OCI-LY3 (cell line): ENCODE measurements around the gene DNMT3A.

Experiments used
- H2AFZ ChIP-seq: fragments of 200-600, 300-600 bp; shearing (Covaris generic); 2 replicates; pipeline ENCODE4 v1.6.0; 2014; ENCODE audit warnings: antibody characterized with exemption, low read depth, low read length
- H3K27ac ChIP-seq: fragments of 200-600, 300-600 bp; sonication (generic); 2 replicates; pipeline ENCODE4 v1.5.1; 2014; ENCODE audit warnings: mild to moderate bottlenecking, low read length, moderate library complexity, mixed read lengths
- H3K27me3 ChIP-seq: fragments of 200-600, 300-600 bp; sonication (generic); 2 replicates; pipeline ENCODE4 v1.6.1; 2014; ENCODE audit warnings: low read depth, low read length, mixed read lengths
- H3K36me3 ChIP-seq: fragments of 200-600, 300-600 bp; sonication (generic); replicated peaks from 2 replicates; pipeline ENCODE3; 2014; ENCODE audit warnings: low read depth, low read length, mixed read lengths
- H3K4me1 ChIP-seq: fragments of 300-600, 200-600 bp; sonication (generic); 2 replicates; pipeline ENCODE4 v1.6.1; 2014; ENCODE audit warnings: low read length, mixed read lengths
- H3K4me2 ChIP-seq: fragments of 200-600, 300-600 bp; sonication (generic); 2 replicates; pipeline ENCODE4 v1.6.1; 2014; ENCODE audit warnings: low read length, mixed read lengths
- H3K4me3 ChIP-seq: fragments of 300-600, 200-600 bp; sonication (generic); 2 replicates; pipeline ENCODE4 v1.5.1; 2014; ENCODE audit warnings: antibody characterized with exemption, mild to moderate bottlenecking, low read length, moderate library complexity
- H3K79me2 ChIP-seq: fragments of 300-600, 200-600 bp; shearing (Covaris generic); 2 replicates; pipeline ENCODE4 v1.6.1; 2014; ENCODE audit warnings: mild to moderate bottlenecking, low read length, mixed read lengths
- H3K9ac ChIP-seq: fragments of 300-600, 200-600 bp; shearing (Covaris generic); 2 replicates; pipeline ENCODE4 v1.6.0; 2014; ENCODE audit warnings: mild to moderate bottlenecking, low read length, moderate library complexity
- H3K9me3 ChIP-seq: fragments of 200-600, 300-600 bp; shearing (Covaris generic); 2 replicates; pipeline ENCODE4 v1.6.1; 2014; ENCODE audit warnings: low read length, mixed read lengths; ENCODE audit not compliant: insufficient read depth
- H4K20me1 ChIP-seq: fragments of 200-600, 300-600 bp; sonication (generic); 2 replicates; pipeline ENCODE4 v1.6.1; 2016; ENCODE audit warnings: low read length, mixed read lengths; ENCODE audit not compliant: insufficient read depth
- CTCF ChIP-seq: fragments of 200-600, 300-600 bp; sonication (generic); IDR thresholded peaks from 2 replicates; pipeline ENCODE4 v1.5.1; 2014; ENCODE audit warnings: antibody characterized with exemption, low read length, low read depth
- EZH2phosphoT487 ChIP-seq: fragments of 200-600 bp; shearing (Covaris generic); IDR thresholded peaks from 2 replicates; pipeline ENCODE4 v1.6.1; 2018; ENCODE audit warnings: antibody characterized with exemption, mixed run types, low read depth

Gene DNMT3A

DNA sequence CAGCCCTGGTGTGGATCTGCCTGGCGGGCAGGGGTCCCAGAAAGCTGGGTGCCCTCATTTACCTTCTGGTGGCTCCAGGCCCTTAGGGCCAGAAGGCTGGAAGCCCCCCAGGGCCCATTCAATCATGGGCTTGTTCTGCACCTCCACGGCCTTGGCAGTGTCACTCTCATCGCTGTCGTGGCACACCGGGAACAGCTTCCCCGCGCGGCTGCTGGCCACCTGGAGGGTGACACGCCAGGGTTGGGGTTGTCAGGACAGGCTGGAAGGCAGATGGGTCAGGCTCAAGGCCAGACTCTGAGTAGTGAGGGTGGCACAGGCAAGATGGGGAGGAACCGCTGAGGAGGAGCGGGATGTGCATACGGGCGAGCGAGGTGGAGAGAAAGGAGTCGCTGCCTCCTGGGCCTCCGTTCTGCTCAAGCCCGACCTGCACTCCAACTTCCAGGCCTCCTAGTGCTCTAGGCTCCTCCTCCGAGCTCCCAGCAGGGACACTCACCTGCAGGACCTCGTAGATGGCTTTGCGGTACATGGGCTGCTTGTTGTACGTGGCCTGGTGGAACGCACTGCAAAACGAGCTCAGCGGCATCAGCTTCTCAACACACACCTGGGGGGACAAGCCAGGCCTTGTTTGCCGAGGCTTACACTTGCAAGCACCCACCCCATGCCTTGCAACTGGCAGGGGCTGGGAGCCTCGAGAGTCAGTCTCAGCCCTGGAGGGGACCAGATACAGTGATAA, 95.0 kb downstream of the DNMT3A start:
- no peak overlapping the region for H3K9ac ChIP-seq
- no peaks in the 10 kb centered on the region for H3K9me3 ChIP-seq
- H3K36me3 ChIP-seq = peaks cover 23% of the 10 kb centered on the region

DNA sequence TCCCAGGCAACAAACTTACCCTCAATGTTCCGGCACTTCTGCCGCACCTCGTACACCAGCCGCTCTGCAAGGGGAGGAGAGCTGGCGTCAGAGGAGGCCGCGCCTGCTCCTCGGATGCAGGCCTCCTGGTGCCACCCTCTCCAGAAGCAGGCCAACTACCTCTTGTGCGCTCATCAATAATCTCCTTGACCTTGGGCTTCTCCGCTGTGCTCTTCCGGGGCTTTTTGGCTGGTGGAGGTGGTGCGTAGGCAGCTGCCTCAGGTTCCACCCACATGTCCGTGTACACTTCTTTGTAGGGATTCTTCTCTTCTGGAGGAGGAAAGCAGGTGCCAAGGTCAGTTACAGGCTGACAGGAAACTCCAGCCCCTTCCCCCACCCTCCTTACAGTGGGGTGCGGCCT, 95.7 kb downstream of the DNMT3A start:
- TF ChIP-seq CTCF (no peak), EZH2phosphoT487 (no peak)
- Histone ChIP-seq H3K36me3 (peaks cover 30% of the 10 kb centered on the region), H3K4me3 (no peak overlapping the region), H3K4me1 (no peaks in the 10 kb centered on the region), H3K79me2 (no peaks in the 10 kb centered on the region), H3K4me2 (no peak overlapping the region), H3K9ac (no peak overlapping the region), H3K27me3 (no peaks in the 10 kb centered on the region), H3K27ac (no peak overlapping the region), H3K9me3 (no peaks in the 10 kb centered on the region), H4K20me1 (no peaks in the 10 kb centered on the region), H2AFZ (no peak overlapping the region)

More for the DNA sequence above, 95.0 kb downstream of the DNMT3A start:
- no peaks in the 10 kb centered on the region for H3K79me2 ChIP-seq
- no peak overlapping the region for H3K4me2 ChIP-seq
- H2AFZ ChIP-seq = no peak overlapping the region
- H3K27me3 ChIP-seq = no peaks in the 10 kb centered on the region
- 0 out of 2 replicates have a peak, but pooled peaks cover 5% of the 10 kb centered on the region for H3K4me1 ChIP-seq
- no peaks in the 10 kb centered on the region for H4K20me1 ChIP-seq
- H3K4me3 ChIP-seq = no peak overlapping the region
- no peak overlapping the region for H3K27ac ChIP-seq
- TF ChIP-seq CTCF = no peak
- TF ChIP-seq EZH2phosphoT487 = no peak

DNA sequence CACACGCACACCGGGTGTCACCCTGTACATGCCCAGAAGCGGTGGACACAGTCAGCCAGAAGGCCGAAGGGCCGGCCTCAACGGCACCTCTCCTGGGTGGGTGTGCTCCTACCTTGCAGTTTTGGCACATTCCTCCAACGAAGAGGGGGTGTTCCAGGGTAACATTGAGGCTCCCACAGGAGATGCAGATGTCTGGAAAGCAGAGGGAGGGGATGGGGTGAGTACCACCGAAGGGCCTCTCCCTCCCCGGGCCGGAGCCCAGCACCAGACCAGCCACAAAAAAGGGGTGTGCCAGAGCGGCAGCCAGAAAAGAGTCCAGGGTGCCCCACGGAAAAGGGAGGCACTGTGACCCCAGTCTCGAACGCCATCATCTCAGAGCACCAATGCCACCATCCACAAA, 96.6 kb downstream of the DNMT3A start:
- Histone ChIP-seq H3K27me3 (no peaks in the 10 kb centered on the region), H3K27ac (no peak overlapping the region), H4K20me1 (no peaks in the 10 kb centered on the region), H2AFZ (no peak overlapping the region), H3K9ac (no peak overlapping the region), H3K4me1 (no peaks in the 10 kb centered on the region), H3K79me2 (no peaks in the 10 kb centered on the region), H3K36me3 (peaks cover 33% of the 10 kb centered on the region), H3K4me2 (no peak overlapping the region), H3K4me3 (no peak overlapping the region), H3K9me3 (no peaks in the 10 kb centered on the region)
- TF ChIP-seq CTCF (no peak), EZH2phosphoT487 (no peak)

DNA sequence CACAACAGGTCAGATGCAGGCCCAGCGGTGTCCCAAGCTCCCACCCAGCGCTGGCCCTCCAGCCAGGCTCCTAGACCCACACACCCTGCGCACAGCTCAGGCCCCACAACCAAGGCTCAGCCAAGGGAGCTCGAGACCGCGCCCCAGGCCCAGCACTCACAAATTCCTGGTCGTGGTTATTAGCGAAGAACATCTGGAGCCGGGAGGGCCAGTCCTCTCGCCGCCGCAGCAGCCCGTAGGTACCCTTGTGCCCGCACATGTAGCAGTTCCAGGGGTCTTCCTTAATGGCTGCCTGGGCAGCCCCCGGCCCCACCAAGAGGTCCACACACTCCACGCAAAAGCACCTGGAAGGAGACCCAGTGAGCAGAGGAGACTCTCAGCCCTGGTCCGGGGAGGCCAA, 97.7 kb downstream of the DNMT3A start:
- Histone ChIP-seq H3K9me3 (no peaks in the 10 kb centered on the region), H2AFZ (no peak overlapping the region), H3K4me3 (no peak overlapping the region), H3K27me3 (no peaks in the 10 kb centered on the region), H3K36me3 (peaks cover 42% of the 10 kb centered on the region), H3K27ac (no peak overlapping the region), H3K79me2 (no peaks in the 10 kb centered on the region), H3K4me2 (no peak overlapping the region), H3K4me1 (no peaks in the 10 kb centered on the region), H3K9ac (no peak overlapping the region), H4K20me1 (no peaks in the 10 kb centered on the region)
- TF ChIP-seq EZH2phosphoT487 (no peak), CTCF (no peak)
